GM18505 (cell line): ENCODE measurements around the gene GOSR1.

Experiments used
- ATAC-seq: cut with Tn5 transposase; IDR thresholded peaks from one replicate; pipeline ENCODE4 v1.9.1; 2021; ENCODE audit not compliant: unreplicated experiment
- POLR2A ChIP-seq: IDR thresholded peaks from 4 replicates; pipeline ENCODE4 v1.6.1; 2011; ENCODE audit warnings: borderline replicate concordance; ENCODE audit not compliant: insufficient read depth, insufficient read length; ENCODE audit errors: extremely low read depth

Gene GOSR1

GRCh38 chr17:30472238-30472890 is 4.8 kb upstream of the GOSR1 start:
- no peak for TF ChIP-seq POLR2A
- no peak for ATAC-seq

GRCh38 chr17:30475206-30475605 is 2.0 kb upstream of the GOSR1 start:
- no peak for ATAC-seq
- TF ChIP-seq POLR2A: no peak

- ATAC-seq: no peak
- no peak for TF ChIP-seq POLR2A
These were observed 504 bp upstream of the GOSR1 start for GRCh38 chr17:30476726-30477082.

- ATAC-seq: no peak
- TF ChIP-seq POLR2A: no peak
These were observed 537 bp downstream of the GOSR1 start for GRCh38 chr17:30477774-30478115.

- ATAC-seq: no peak
- TF ChIP-seq POLR2A: no peak
These were observed 5.3 kb downstream of the GOSR1 start for GRCh38 chr17:30482555-30482954.

- TF ChIP-seq POLR2A: no peak
- no peak for ATAC-seq
These were observed 6.0 kb downstream of the GOSR1 start for GRCh38 chr17:30483159-30483558.

- no peak for ATAC-seq
- no peak for TF ChIP-seq POLR2A
These were observed 16.6 kb downstream of the GOSR1 start for GRCh38 chr17:30493780-30494179.

GRCh38 chr17:30495586-30495985 is 18.4 kb downstream of the GOSR1 start:
- TF ChIP-seq POLR2A: no peak
- ATAC-seq: no peak

- ATAC-seq: no peak
- no peak for TF ChIP-seq POLR2A
These were observed 26.4 kb downstream of the GOSR1 start for GRCh38 chr17:30503558-30503957.

- TF ChIP-seq POLR2A: no peak
- no peak for ATAC-seq
These were observed 28.7 kb downstream of the GOSR1 start for GRCh38 chr17:30505868-30506417.

- no peak for ATAC-seq
- no peak for TF ChIP-seq POLR2A
These were observed 29.3 kb downstream of the GOSR1 start for GRCh38 chr17:30506481-30506880.

- ATAC-seq: no peak
- no peak for TF ChIP-seq POLR2A
These were observed 36.1 kb downstream of the GOSR1 start for GRCh38 chr17:30513346-30513745.

- TF ChIP-seq POLR2A: no peak
- no peak for ATAC-seq
These were observed 37.8 kb downstream of the GOSR1 start for GRCh38 chr17:30514895-30515596.

- no peak for TF ChIP-seq POLR2A
- no peak for ATAC-seq
These were observed 40.6 kb downstream of the GOSR1 start for GRCh38 chr17:30517786-30518185.
